ENCODE measurements around the gene ARHGAP23.

The ARHGAP23 gene

GRCh38 chr17:38545531-38546225, 117.4 kb downstream of the ARHGAP23 start:
- DNase-seq (ENCODE audit: low read depth in 2 of 2, low spot score in 1 of 2), result no peak

DNA sequence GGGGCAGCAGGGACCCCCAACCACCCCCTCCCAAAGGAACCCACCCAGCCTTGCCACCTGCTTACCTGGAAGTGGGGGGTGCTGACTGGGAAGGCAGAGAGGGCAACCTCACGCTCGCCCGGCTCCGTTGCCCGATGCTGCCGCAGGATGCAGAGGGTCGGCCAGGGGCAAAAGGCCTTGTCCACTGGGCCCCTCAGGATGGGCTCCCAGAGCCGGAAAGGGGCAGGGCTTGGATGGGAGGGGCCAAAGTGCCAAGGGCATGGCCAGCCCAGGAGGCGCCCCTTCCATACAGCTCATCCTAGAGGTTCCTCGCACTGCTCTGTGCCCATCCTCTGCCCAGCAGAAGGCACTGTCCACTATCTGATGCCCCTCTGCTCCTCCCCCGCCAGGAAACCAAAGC, 118.1 kb downstream of the ARHGAP23 start:
- no peak for DNase-seq (ENCODE audit: low read depth in 2 of 2, low spot score in 1 of 2)

- DNase-seq (ENCODE audit: low read depth in 2 of 2, low spot score in 1 of 2), result no peak
Observed at GRCh38 chr17:38547444-38547843, 119.2 kb downstream of the ARHGAP23 start.

DNA sequence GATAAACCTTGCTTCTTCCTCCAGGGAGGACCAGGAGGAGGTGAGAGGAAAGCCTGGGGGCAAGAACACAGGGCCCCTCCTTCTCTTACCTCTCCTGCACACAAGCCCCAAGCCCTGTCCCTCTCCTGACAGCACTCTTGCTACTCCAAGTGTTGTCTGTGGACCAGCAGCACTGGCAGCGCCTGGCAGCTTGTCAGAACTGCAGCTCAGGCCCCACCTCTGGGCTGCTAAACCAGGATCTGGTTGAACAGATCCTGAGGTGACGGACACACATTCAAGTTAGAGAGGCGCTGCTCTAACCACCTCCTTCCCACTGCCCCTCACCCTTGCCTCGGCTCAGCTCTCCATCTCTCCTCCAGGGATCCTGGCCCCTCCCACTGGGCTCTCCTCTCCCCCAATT, 121.0 kb downstream of the ARHGAP23 start:
- no peak for DNase-seq (ENCODE audit: low read depth in 2 of 2, low spot score in 1 of 2)

DNA sequence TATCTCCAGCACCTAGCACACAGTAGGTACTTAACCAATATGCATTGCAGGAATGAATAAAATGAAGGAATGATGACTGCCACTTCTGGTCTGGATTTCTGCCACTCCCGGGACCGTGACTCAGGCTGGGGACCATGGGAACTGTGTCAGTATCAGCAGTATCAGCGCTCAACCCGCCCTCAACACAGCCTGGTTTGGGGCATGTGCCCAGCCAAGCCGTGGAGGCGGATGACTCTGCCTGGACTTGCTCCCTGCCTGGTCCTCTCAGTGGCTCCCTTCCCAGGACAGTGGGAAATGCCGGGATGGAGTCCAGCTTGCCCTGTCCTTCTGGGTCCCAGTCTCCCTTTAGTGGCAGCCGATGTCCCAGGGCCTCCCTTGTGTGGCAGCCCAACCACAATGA, 122.4 kb downstream of the ARHGAP23 start:
- no peak for DNase-seq (ENCODE audit: low read depth in 2 of 2, low spot score in 1 of 2)

DNA sequence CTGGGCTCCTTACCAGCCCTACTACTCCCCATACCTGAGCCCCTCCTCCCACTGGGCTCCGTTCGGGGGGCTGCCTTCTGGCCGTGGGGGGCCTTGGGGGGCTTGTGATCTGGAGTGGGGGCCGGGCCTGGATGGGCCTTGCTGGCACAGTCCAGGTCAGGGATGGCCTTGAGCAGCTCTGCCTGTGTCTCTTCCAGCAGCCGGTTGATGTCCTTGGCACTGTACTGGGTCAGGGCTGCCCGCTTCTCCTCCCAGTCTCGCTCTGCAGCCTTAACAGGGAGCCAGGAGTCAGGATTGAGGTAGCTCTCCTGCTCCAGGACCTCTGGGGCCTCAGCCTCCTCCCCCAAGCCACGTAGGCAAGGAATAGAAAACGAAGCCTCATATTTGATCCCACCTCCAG, 122.9 kb downstream of the ARHGAP23 start:
- no peak for DNase-seq (ENCODE audit: low read depth in 2 of 2, low spot score in 1 of 2)

GRCh38 chr17:38552343-38552742, 124.1 kb downstream of the ARHGAP23 start:
- no peak for DNase-seq (ENCODE audit: low read depth in 2 of 2, low spot score in 1 of 2)

- no peak for DNase-seq (ENCODE audit: low read depth in 2 of 2, low spot score in 1 of 2)
Observed at GRCh38 chr17:38554430-38555350, 126.4 kb downstream of the ARHGAP23 start.

DNA sequence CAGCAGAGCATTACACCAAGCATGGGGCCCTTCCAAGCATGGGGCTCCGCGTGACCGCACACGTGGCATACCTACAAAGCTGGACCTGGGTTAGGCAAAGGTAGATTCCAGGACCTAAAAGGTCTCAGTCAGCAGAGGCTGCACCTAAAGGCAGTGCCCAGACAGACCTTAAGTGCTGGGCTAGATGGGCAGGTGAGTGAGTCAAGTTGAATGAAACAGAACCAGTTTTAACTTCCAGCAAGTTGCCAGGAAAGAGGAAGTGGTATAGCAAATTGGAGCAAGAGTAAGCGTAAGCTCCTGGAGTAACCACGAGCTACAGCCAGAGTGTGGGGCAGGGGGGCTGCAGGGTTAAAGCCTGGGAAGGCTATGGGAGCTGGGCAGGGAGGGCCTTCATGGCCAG, 128.0 kb downstream of the ARHGAP23 start:
- no peak for DNase-seq (ENCODE audit: low read depth in 2 of 2, low spot score in 1 of 2)

- no peak for DNase-seq (ENCODE audit: low read depth in 2 of 2, low spot score in 1 of 2)
Observed at GRCh38 chr17:38557396-38557795, 129.1 kb downstream of the ARHGAP23 start.

- peak; percentile 57 to 79 for DNase-seq (ENCODE audit: low read depth in 2 of 2, low spot score in 1 of 2)
Observed at GRCh38 chr17:38557836-38558727, 129.8 kb downstream of the ARHGAP23 start.

DNA sequence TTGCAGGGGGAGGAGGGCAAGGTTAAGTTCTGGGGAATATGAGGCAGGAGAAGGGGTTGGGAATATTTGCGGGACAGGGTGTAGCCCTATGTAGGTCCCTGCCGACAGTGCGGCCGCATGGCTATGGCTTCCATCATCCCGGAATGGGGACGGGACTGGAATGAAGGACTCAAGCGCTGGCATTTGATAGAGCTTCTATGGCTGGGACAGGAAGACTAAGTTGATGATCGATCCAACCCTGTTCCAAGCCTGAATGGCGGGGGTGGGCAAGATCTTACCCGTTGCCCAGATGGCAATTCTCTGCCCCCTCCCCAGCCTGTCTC, 130.4 kb downstream of the ARHGAP23 start:
- peak in 1 of 2 donors; percentile 7 for DNase-seq (ENCODE audit: low read depth in 2 of 2, low spot score in 1 of 2)

DNA sequence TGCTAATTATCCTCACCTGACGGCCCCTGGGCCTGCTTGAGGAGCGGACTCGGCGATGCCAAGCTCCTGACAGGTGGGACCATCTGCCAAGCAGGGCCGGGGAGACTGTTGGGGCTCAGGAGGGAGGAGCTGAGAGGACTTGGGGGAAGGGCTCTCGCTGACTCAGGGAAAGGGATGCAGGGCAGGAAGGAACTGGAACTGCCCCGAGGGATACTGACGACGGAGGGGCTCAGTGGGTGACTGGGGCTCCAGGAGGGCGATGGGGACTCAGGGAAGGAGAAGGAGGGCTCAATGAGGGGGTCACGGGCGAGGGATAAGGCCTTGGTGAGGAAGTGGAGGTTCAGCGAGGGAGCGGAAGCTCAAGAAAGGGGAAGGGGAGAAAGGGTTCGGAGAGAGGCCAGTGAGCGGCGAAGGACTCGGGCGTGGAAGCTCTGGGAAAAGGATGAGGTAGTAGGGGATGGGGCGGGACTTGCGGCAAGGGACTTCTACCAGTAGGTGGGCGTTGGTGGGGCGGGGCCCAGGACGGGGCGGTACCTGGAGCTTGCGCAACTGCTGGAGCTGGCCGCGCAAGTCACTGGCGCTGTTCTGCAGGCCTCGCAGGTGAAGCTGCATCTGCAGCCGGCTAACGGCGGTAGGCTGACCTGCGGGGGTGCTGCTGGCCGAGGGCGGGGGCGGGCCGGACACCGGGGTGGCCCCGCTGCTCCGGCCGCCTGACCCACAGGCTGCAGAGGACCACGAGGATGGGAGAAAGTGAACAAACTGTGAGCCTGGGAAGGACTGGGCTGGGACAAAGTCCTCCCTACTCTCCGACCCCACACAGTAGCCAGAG, 131.0 kb downstream of the ARHGAP23 start:
- peak; percentile 77 to 81 for DNase-seq (ENCODE audit: low read depth in 2 of 2, low spot score in 1 of 2)

DNA sequence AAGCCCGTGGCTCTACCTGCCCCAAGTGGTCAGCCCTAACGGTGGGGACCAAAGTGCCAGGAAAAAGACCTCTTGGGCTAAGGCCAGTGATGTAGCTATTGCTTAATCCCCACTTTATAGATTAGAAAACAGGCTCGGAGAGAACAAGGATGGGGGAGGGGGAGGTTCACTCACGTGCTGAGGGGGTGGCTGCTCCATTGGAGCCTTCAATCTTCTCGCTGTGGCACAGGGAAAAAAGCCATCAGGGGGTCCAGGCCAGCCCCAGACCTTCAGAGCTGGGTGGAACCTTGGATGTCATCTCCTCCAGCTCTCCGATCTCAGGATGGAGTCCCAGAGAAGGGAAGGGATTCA, 131.6 kb downstream of the ARHGAP23 start:
- DNase-seq (ENCODE audit: low read depth in 2 of 2, low spot score in 1 of 2), result no peak

- no peak for DNase-seq (ENCODE audit: low read depth in 2 of 2, low spot score in 1 of 2)
Observed at GRCh38 chr17:38560503-38561318, 132.4 kb downstream of the ARHGAP23 start.

DNA sequence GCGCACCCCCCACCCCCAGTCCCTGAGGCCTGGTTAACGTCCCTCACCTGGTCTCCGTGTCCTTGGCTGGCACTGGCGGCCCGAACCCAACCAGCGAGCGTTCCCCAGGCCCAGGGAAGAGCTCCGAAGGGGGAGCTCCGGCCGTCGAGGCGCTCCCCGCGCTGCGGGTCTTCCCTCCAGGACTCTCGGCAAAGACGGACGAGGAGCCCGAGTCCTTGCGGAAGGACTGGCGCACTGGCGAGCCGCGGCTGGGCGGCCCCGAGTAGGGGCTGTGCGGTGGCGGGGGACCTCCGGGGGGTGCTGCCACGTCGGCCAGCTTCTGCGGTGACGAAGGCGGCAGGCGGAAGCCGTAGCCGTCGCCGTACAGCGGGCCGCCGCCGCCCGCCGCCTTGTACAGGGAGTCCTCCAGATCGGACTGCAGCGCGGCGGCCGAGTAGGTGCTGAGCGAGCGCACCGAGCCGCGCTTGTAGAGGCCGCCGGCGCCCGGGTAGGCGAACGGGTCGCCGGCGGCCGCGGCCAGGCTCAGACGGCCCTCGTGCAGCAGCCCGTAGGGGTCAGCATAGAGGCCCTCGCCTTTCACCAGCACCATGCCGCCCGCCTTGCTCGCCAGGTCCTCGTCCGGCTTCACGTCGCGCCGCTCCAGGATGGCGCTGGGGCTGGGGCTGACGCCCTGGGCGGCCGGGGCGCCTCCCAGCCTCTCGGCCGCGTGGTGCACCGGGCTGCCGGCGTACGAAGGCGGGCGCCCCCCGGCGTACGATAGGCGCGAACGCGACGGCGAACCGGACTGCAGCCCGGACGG, 133.4 kb downstream of the ARHGAP23 start:
- no peak for DNase-seq (ENCODE audit: low read depth in 2 of 2, low spot score in 1 of 2)
